B cell (primary cell): ENCODE measurements around the gene OR4D2.

Experiments
- CTCF ChIP-seq: fragments of 200-600 bp; IDR thresholded peaks from one replicate; pipeline ENCODE4 v1.8.0; 2022; ENCODE audit warnings: antibody characterized with exemption, mild to moderate bottlenecking
- EZH2 ChIP-seq: IDR thresholded peaks from 2 replicates; pipeline ENCODE4 v1.6.1; 2012; ENCODE audit warnings: borderline replicate concordance, low read depth, mild to moderate bottlenecking, moderate library complexity, low read length; ENCODE audit not compliant: insufficient read depth, poor library complexity, severe bottlenecking

GRCh38 chr17:58191241-58191896, 24.6 kb downstream of the OR4D2 start:
- TF ChIP-seq CTCF, result no peak
- TF ChIP-seq EZH2, result no peak
